MG63 (cell line): Measurements from ENCODE around the gene KLHL26. TPM values are rescaled to one million over a fixed set of nuclear protein-coding genes. Genes with fewer than 3 reads are reported as not detected.

Source experiments
- DNase-seq: peaks from one replicate; pipeline ENCODE4 v3.0.0-alpha.2; 2020
- H3K27me3 ChIP-seq: fragments of 250-450 bp; sonication (Bioruptor Pico); 2 replicates; pipeline ENCODE4 v1.5.1; 2020; ENCODE audit warnings: mild to moderate bottlenecking, moderate library complexity
- H3K36me3 ChIP-seq: fragments of 250-450 bp; sonication (Bioruptor Pico); 2 replicates; pipeline ENCODE4 v1.5.1; 2020; ENCODE audit warnings: mild to moderate bottlenecking, moderate library complexity
- H3K4me3 ChIP-seq: fragments of 250-450 bp; sonication (Bioruptor Pico); 2 replicates; pipeline ENCODE4 v1.5.1; 2020; ENCODE audit warnings: mild to moderate bottlenecking, moderate library complexity
- H3K9me3 ChIP-seq: fragments of 250-450 bp; sonication (Bioruptor Pico); 2 replicates; pipeline ENCODE4 v1.5.1; 2020; ENCODE audit warnings: mild to moderate bottlenecking, moderate library complexity
- total RNA-seq: library from RNA; depleted of rRNA; stranded (reverse); fragments of >200 nt; shearing (Covaris generic); gene quantifications from 2 replicates; pipeline ENCODE4 v1.2.3, GENCODE V29; 2014; ENCODE audit warnings: low replicate concordance

Gene KLHL26
- total RNA-seq, 1 experiment from 2014 or later = 8.6 TPM

DNA sequence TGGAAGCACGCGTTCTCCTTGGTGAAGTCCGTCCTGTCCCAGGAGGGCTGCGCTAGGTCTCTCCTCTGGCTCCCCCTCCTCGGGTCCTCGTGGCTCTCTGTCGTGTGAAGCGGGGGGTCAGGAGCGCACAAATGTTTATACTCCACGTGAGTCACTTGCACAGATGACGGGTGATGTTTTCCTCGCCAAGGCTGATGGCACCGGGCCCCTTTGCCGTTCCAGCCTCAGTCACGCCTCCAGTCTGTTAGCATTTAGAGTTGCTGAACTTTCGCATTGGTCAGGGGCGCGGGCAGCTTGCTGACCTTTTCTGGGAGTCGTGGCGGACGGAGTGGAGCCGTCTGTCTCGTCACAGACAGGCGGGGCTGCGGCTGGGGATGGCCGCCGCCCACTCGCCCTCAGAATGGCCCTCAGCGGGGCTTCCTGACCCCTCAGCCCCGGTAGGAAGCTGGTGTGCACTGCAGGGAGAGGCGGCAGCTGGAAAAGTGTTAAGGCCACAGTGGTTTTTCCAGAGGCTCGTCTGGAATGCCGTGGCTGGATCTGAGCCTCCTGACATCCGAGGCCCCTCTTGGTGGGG, 13.7 kb downstream of the KLHL26 start:
- peak; percentile 97 for DNase-seq
- no peak overlapping the region for H3K4me3 ChIP-seq
- no peaks in the 10 kb centered on the region for H3K27me3 ChIP-seq
- no peaks in the 10 kb centered on the region for H3K9me3 ChIP-seq
- H3K36me3 ChIP-seq = no peaks in the 10 kb centered on the region; the same call in 1 of the 2 replicates

GRCh38 chr19:18651300-18651699, 14.5 kb downstream of the KLHL26 start:
- no peak overlapping the region for H3K4me3 ChIP-seq

GRCh38 chr19:18651733-18652132, 14.9 kb downstream of the KLHL26 start:
- no peaks in the 10 kb centered on the region; the same call in 1 of the 2 replicates for H3K36me3 ChIP-seq
- no peaks in the 10 kb centered on the region for H3K9me3 ChIP-seq
- H3K27me3 ChIP-seq = no peaks in the 10 kb centered on the region
- no peak overlapping the region for H3K4me3 ChIP-seq
- DNase-seq = no peak

More at GRCh38 chr19:18651300-18651699, 14.5 kb downstream of the KLHL26 start:
- Histone ChIP-seq H3K9me3 (no peaks in the 10 kb centered on the region), H3K27me3 (no peaks in the 10 kb centered on the region), H3K36me3 (no peaks in the 10 kb centered on the region; the same call in 1 of the 2 replicates)
- no peak for DNase-seq

DNA sequence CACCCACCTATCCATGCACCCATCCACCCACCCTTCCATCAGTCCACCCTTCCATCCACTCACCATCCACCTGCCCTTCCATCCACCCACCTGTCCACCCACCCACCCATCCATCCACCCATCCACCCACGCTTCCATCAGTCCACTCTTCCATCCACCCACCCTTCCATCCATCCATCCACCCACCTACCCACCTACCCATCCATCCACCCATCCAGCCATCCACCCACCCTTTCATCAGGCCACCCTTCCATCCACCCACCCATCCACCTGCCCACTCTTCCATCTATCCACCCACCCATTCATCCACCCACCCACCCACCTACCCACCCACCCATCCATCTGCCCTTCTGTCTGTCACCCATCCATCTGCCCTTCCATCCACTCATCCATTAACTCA, 17.0 kb downstream of the KLHL26 start:
- no peak overlapping the region for H3K4me3 ChIP-seq
- no peaks in the 10 kb centered on the region for H3K27me3 ChIP-seq
- DNase-seq = no peak
- H3K36me3 ChIP-seq = no peaks in the 10 kb centered on the region; the same call in 1 of the 2 replicates
- no peaks in the 10 kb centered on the region for H3K9me3 ChIP-seq

DNA sequence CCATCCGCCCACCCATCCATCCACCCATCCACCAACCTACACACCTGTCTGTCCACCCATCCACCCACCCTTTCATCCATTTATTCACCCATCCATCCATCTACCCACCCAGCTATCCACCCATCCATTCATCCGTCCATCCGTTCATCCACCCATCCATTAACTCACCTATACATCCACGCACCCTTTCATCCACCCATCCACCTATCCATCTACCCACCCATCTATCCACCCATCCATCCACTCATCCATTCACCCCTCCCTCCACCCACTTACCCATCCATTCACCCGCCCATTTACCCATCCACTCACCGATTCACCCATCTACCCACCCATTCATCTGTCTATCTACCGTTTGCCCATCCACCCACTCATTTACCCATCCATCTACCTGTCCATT, 17.6 kb downstream of the KLHL26 start:
- no peak for DNase-seq
- H3K4me3 ChIP-seq = no peak overlapping the region
- H3K36me3 ChIP-seq = no peaks in the 10 kb centered on the region; the same call in 1 of the 2 replicates
- H3K27me3 ChIP-seq = no peaks in the 10 kb centered on the region
- H3K9me3 ChIP-seq = no peaks in the 10 kb centered on the region

DNA sequence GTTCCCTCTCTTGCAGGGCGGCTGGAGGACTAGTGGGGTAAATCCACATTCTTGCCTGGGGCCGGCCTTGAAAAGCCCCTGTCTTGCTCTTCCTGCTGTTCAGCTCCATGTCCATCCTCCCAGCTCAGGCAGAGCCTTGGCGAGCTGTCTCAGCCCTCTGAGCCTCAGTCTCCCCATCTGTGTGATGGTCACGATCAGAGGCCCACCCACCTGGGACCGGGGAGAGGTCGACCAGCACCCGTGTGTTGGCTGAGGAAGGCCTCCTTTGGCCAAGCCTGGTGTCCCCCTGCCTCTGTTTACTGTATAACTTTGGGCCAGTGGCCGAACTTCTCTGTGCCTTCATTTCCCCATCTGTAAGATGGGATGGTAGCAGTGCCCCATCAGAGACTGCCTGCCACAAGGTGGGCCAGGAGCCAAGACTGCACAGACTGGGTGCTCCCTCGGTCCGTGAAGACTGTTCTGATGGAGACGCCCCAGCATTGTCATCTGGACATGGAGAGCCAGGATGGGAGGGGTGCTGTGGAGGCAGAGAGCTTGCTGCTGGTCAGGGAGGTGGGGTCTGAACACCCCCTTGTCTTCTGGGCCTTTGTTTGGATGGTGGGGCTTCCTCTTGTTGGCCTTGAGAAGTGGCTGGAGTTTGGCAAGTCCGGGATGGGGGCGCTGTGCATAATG, 18.5 kb downstream of the KLHL26 start:
- Histone ChIP-seq H3K27me3 (no peaks in the 10 kb centered on the region), H3K9me3 (no peaks in the 10 kb centered on the region), H3K4me3 (no peak overlapping the region), H3K36me3 (no peaks in the 10 kb centered on the region; the same call in 1 of the 2 replicates)
- no peak for DNase-seq

GRCh38 chr19:18656337-18657086, 19.7 kb downstream of the KLHL26 start:
- no peaks in the 10 kb centered on the region for H3K9me3 ChIP-seq

GRCh38 chr19:18657590-18658365, 20.9 kb downstream of the KLHL26 start:
- Histone ChIP-seq H3K36me3 (no peaks in the 10 kb centered on the region), H3K9me3 (no peaks in the 10 kb centered on the region), H3K4me3 (no peak overlapping the region), H3K27me3 (no peaks in the 10 kb centered on the region)
- DNase-seq = no peak

More at GRCh38 chr19:18656337-18657086, 19.7 kb downstream of the KLHL26 start:
- H3K27me3 ChIP-seq = no peaks in the 10 kb centered on the region
- H3K36me3 ChIP-seq = no peaks in the 10 kb centered on the region; the same call in 1 of the 2 replicates
- no peak overlapping the region for H3K4me3 ChIP-seq
- no peak for DNase-seq

- H3K9me3 ChIP-seq = no peaks in the 10 kb centered on the region
- no peak overlapping the region for H3K4me3 ChIP-seq
- no peaks in the 10 kb centered on the region for H3K27me3 ChIP-seq
- H3K36me3 ChIP-seq = no peaks in the 10 kb centered on the region
- no peak for DNase-seq
Measured at GRCh38 chr19:18658366-18658855, 21.6 kb downstream of the KLHL26 start.

DNA sequence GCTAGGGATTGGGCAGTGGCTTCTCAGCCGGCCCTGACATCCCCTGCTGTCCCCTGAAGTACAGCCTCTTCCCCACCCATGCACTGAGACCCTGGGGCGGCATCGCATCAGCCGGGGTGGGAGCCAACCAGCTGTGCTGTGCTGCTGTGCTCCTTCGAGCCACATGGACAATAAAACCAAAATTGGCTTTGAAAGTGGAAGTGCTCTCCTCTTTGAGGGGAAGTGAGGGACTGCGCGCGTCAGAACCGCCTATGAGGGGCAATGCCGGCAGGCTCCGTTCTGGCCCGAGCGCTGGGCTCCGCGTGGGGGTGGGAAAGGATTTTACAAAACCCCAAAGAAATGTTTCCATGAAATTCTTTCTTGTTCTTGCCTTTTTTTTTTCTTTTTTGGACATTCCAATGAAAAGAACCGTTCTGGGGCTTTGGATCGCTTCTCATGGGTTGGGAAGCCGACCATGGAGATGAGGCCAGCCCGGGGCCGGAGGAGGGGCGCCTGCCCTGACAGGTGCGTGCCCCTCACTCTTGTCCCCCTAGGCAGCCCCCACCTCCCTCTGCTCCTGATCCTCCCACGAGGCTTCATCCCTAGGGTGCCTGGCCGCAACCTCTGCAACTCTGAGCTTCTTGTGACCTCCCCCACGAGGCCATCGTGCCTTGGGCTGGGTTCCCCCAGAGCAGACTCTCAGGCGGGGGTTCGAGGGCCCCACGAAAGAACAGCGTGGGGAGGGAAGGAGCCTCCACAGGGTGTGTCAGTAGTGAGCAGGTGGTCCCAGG, 22.6 kb downstream of the KLHL26 start:
- Histone ChIP-seq H3K9me3 (no peaks in the 10 kb centered on the region), H3K27me3 (no peaks in the 10 kb centered on the region), H3K4me3 (no peak overlapping the region), H3K36me3 (no peaks in the 10 kb centered on the region; the same call in 1 of the 2 replicates)
- no peak for DNase-seq

- no peaks in the 10 kb centered on the region for H3K27me3 ChIP-seq
- no peaks in the 10 kb centered on the region; the same call in 1 of the 2 replicates for H3K36me3 ChIP-seq
- peak; percentile 34 for DNase-seq
- H3K9me3 ChIP-seq = no peaks in the 10 kb centered on the region
- no peak overlapping the region for H3K4me3 ChIP-seq
Measured at GRCh38 chr19:18660051-18660910, 23.5 kb downstream of the KLHL26 start.

GRCh38 chr19:18660939-18661670, 24.3 kb downstream of the KLHL26 start:
- H3K27me3 ChIP-seq = no peaks in the 10 kb centered on the region
- no peak overlapping the region for H3K4me3 ChIP-seq
- no peaks in the 10 kb centered on the region; the same call in 1 of the 2 replicates for H3K36me3 ChIP-seq
- H3K9me3 ChIP-seq = no peaks in the 10 kb centered on the region
- DNase-seq = no peak

- Histone ChIP-seq H3K27me3 (no peaks in the 10 kb centered on the region), H3K9me3 (no peaks in the 10 kb centered on the region), H3K4me3 (no peak overlapping the region), H3K36me3 (peaks cover 4% of the 10 kb centered on the region)
- DNase-seq = peak; percentile 70
Measured at GRCh38 chr19:18662972-18663732, 26.3 kb downstream of the KLHL26 start.
